ENCODE data around the gene ZFPM1.

GRCh38 chr16:88486398-88487123, 33.5 kb downstream of the ZFPM1 start:
- TF ChIP-seq CTCF (IDR thresholded peaks at IDR 0.05; ENCODE audit: low read depth, low read length, missing input control) (no peak), ATF3 (IDR thresholded peaks at IDR 0.05) (no peak), TAF1 (conservative IDR thresholded peaks at IDR 0.05) (no peak), JUND (IDR thresholded peaks at IDR 0.05) (no peak), YY1 (IDR thresholded peaks at IDR 0.05) (no peak), GABPA (IDR thresholded peaks at IDR 0.05 in 1 of 2, conservative IDR thresholded peaks at IDR 0.05 in 1 of 2) (no peak), FOXA1 (IDR thresholded peaks at IDR 0.05) (no peak), RAD21 (IDR thresholded peaks at IDR 0.05) (no peak), MAX (IDR thresholded peaks at IDR 0.05) (no peak), HNF4A (conservative IDR thresholded peaks at IDR 0.05) (no peak), RXRA (IDR thresholded peaks at IDR 0.05) (no peak), EGR1 (IDR thresholded peaks at IDR 0.05; ENCODE audit: low read depth in 2 of 2) (no peak)
- TF ChIP-seq, protein P1, sequence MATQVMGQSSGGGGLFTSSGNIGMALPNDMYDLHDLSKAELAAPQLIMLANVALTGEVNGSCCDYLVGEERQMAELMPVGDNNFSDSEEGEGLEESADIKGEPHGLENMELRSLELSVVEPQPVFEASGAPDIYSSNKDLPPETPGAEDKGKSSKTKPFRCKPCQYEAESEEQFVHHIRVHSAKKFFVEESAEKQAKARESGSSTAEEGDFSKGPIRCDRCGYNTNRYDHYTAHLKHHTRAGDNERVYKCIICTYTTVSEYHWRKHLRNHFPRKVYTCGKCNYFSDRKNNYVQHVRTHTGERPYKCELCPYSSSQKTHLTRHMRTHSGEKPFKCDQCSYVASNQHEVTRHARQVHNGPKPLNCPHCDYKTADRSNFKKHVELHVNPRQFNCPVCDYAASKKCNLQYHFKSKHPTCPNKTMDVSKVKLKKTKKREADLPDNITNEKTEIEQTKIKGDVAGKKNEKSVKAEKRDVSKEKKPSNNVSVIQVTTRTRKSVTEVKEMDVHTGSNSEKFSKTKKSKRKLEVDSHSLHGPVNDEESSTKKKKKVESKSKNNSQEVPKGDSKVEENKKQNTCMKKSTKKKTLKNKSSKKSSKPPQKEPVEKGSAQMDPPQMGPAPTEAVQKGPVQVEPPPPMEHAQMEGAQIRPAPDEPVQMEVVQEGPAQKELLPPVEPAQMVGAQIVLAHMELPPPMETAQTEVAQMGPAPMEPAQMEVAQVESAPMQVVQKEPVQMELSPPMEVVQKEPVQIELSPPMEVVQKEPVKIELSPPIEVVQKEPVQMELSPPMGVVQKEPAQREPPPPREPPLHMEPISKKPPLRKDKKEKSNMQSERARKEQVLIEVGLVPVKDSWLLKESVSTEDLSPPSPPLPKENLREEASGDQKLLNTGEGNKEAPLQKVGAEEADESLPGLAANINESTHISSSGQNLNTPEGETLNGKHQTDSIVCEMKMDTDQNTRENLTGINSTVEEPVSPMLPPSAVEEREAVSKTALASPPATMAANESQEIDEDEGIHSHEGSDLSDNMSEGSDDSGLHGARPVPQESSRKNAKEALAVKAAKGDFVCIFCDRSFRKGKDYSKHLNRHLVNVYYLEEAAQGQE (IDR thresholded peaks at IDR 0.05), result no peak
- TF ChIP-seq, protein P2, sequence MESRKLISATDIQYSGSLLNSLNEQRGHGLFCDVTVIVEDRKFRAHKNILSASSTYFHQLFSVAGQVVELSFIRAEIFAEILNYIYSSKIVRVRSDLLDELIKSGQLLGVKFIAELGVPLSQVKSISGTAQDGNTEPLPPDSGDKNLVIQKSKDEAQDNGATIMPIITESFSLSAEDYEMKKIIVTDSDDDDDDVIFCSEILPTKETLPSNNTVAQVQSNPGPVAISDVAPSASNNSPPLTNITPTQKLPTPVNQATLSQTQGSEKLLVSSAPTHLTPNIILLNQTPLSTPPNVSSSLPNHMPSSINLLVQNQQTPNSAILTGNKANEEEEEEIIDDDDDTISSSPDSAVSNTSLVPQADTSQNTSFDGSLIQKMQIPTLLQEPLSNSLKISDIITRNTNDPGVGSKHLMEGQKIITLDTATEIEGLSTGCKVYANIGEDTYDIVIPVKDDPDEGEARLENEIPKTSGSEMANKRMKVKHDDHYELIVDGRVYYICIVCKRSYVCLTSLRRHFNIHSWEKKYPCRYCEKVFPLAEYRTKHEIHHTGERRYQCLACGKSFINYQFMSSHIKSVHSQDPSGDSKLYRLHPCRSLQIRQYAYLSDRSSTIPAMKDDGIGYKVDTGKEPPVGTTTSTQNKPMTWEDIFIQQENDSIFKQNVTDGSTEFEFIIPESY (IDR thresholded peaks at IDR 0.05), result no peak

Data from liver (tissue), 3 donors.